Neuronal stem cell (in vitro differentiated cells): ENCODE measurements around the gene CAMK1.
A peak's percentile ranks its signal among the peaks of the same experiment; 100 is the strongest.

Source experiments
- DNase-seq: peaks from one replicate; pipeline ENCODE4 v3.0.0-alpha.2; 2013; ENCODE audit warnings: low spot score
- H2AFZ ChIP-seq: one replicate; pipeline ENCODE4 v1.6.1; 2013; ENCODE audit warnings: mild to moderate bottlenecking, low read length, inconsistent platforms
- H2AK5ac ChIP-seq: 2 replicates; pipeline ENCODE4 v1.6.1; 2013; ENCODE audit warnings: low read depth, mild to moderate bottlenecking, inconsistent platforms, low read length, moderate library complexity, mixed read lengths
- H2BK120ac ChIP-seq: 2 replicates; pipeline ENCODE4 v1.6.1; 2013; ENCODE audit warnings: low read depth, mild to moderate bottlenecking, inconsistent platforms, low read length, moderate library complexity, mixed read lengths
- H2BK12ac ChIP-seq: one replicate; pipeline ENCODE4 v1.6.1; 2013; ENCODE audit warnings: low read length, inconsistent platforms
- H2BK15ac ChIP-seq: 2 replicates; pipeline ENCODE4 v1.6.1; 2013; ENCODE audit warnings: mild to moderate bottlenecking, low read length, inconsistent platforms, mixed read lengths
- H2BK5ac ChIP-seq: one replicate; pipeline ENCODE4 v1.6.1; 2013; ENCODE audit warnings: inconsistent platforms, mild to moderate bottlenecking, low read length, moderate library complexity
- H3K14ac ChIP-seq: one replicate; pipeline ENCODE4 v1.6.1; 2013; ENCODE audit warnings: low read length, inconsistent platforms
- H3K18ac ChIP-seq: 2 replicates; pipeline ENCODE4 v1.6.1; 2013; ENCODE audit warnings: low read length, inconsistent platforms
- H3K23ac ChIP-seq: 2 replicates; pipeline ENCODE4 v1.6.1; 2013; ENCODE audit warnings: low read depth, mild to moderate bottlenecking, mixed read lengths, low read length, inconsistent platforms; ENCODE audit not compliant: poor library complexity
- H3K27ac ChIP-seq: replicated peaks from 3 replicates; pipeline ENCODE4 v1.5.1; 2013; ENCODE audit warnings: low read length, inconsistent platforms
- H3K27me3 ChIP-seq, 3 experiments: 2 replicates each; pipeline ENCODE4 v1.6.1; 2013; ENCODE audit warnings: low read length in 3 of 3, mild to moderate bottlenecking in 2 of 3, inconsistent platforms in 1 of 3, low read depth in 1 of 3, mixed read lengths in 1 of 3, moderate library complexity in 1 of 3; ENCODE audit not compliant: control insufficient read depth in 3 of 3, insufficient read depth in 3 of 3
- H3K36me3 ChIP-seq, 2 donors: replicated peaks in 1 of 2; 2 replicates each; pipeline ENCODE4 v1.6.1; 2013; ENCODE audit warnings: low read length in 2 of 2; ENCODE audit not compliant: control insufficient read depth in 2 of 2, insufficient read depth in 2 of 2
- H3K4ac ChIP-seq: 2 replicates; pipeline ENCODE4 v1.6.1; 2013; ENCODE audit warnings: inconsistent platforms, mild to moderate bottlenecking, low read length, moderate library complexity
- H3K4me1 ChIP-seq, 2 donors: 1 replicate in 1 of 2; 2 replicates in 1 of 2; pipeline ENCODE4 v1.6.1; 2013; ENCODE audit warnings: low read length in 2 of 2, low read depth in 1 of 2; ENCODE audit not compliant: control insufficient read depth in 2 of 2, insufficient read depth in 1 of 2
- H3K4me2 ChIP-seq: one replicate; pipeline ENCODE4 v1.6.1; 2013; ENCODE audit warnings: mild to moderate bottlenecking, low read length, inconsistent platforms; ENCODE audit not compliant: insufficient read depth, poor library complexity, severe bottlenecking
- H3K4me3 ChIP-seq, 2 donors: 2 replicates each; pipeline ENCODE4 v1.5.1; 2013; ENCODE audit warnings: low read length in 2 of 2, mild to moderate bottlenecking in 2 of 2, inconsistent platforms in 1 of 2, moderate library complexity in 1 of 2
- H3K79me1 ChIP-seq: one replicate; pipeline ENCODE4 v1.6.1; 2013; ENCODE audit warnings: low read depth, mild to moderate bottlenecking, inconsistent platforms, low read length, moderate library complexity
- H3K9ac ChIP-seq: one replicate; pipeline ENCODE4 v1.6.1; 2013; ENCODE audit warnings: mild to moderate bottlenecking, low read depth, low read length, inconsistent platforms; ENCODE audit not compliant: poor library complexity
- H3K9me3 ChIP-seq, 2 donors: replicated peaks in 1 of 2; 2 replicates each; pipeline versions ENCODE3 to v1.6.1; 2013; ENCODE audit warnings: low read length in 2 of 2, mild to moderate bottlenecking in 2 of 2, inconsistent platforms in 1 of 2, low read depth in 1 of 2, mixed read lengths in 1 of 2, moderate library complexity in 1 of 2; ENCODE audit not compliant: control insufficient read depth in 2 of 2, insufficient read depth in 1 of 2
- H4K8ac ChIP-seq: one replicate; pipeline ENCODE4 v1.6.1; 2013; ENCODE audit warnings: low read depth, mild to moderate bottlenecking, inconsistent platforms, low read length, moderate library complexity
- H4K91ac ChIP-seq: one replicate; pipeline ENCODE4 v1.6.1; 2013; ENCODE audit warnings: low read length, low read depth, mild to moderate bottlenecking, inconsistent platforms; ENCODE audit not compliant: poor library complexity
- WGBS, 2 donors: extraction: QIAGEN DNeasy Blood & Tissue Kit; methylation state at CpG; one replicate each; pipeline ENCODE4 v1.1.7; 2013; ENCODE audit warnings: missing lambda C conversion rate in 2 of 2, mixed read lengths in 1 of 2; ENCODE audit not compliant: insufficient read length in 2 of 2, insufficient replicate concordance in 1 of 2; ENCODE audit errors: extremely low coverage in 2 of 2; 5-methylcytosine and 5-hydroxymethylcytosine counted together

Gene CAMK1

GRCh38 chr3:9749645-9750555 lies 19.8 kb downstream of the CAMK1 start, which contains the start of gene OGG1:
OGG1 (plus strand) TSS chr3:9749952; CDS start chr3:9750287, 335 bp downstream.
- Histone ChIP-seq H4K91ac (no peak within 1 kb of the TSS), H2BK5ac (peak within 1 kb of the TSS; percentile 97), H3K14ac (no peak within 1 kb of the TSS), H3K27ac (peak within 1 kb of the TSS; percentile 96), H3K79me1 (peaks cover 8% of the 10 kb centered on the region), H3K18ac (peak within 1 kb of the TSS; percentile 99), H3K4ac (no peak within 1 kb of the TSS), H3K23ac (peak within 1 kb of the TSS; percentile 59), H4K8ac (no peak within 1 kb of the TSS), H2BK15ac (no peak within 1 kb of the TSS), H2BK120ac (no peak within 1 kb of the TSS), H3K4me3 (peak within 1 kb of the TSS; percentile 55 to 88), H3K9ac (peak within 1 kb of the TSS; percentile 94), H3K4me2 (peak within 1 kb of the TSS; percentile 90), H2AFZ (peak within 1 kb of the TSS; percentile 93), H3K36me3 (peaks cover 50 to 79% of the 10 kb centered on the region in 2 donors), H3K27me3 (no peaks in the 10 kb centered on the region), H2AK5ac (no peak within 1 kb of the TSS), H3K9me3 (peaks cover 0 to 2% of the 10 kb centered on the region in 2 donors), H3K4me1 (peaks cover 4 to 8% of the 10 kb centered on the region in 2 donors), H2BK12ac (no peak within 1 kb of the TSS)
- peak; percentile 96 for DNase-seq
- WGBS, 2 donors = no CpG with 5 or more reads among the region's 60 CpGs

DNA sequence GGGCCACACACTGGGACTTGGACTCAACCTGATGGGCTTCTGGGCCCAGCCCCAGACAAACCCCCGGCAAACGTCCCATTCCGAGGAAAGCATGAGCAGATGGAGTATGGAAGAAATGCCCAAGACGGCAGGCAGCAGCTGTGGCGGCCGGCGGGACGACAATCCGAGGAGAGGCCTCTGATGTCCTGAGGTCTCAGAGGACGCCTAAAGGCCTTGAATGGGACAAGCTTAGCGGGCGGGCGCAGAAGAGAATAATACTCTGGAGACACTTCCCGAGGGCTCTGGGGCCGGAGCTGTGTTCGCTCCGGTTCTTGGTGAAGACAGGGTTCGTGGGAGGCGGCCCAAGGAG lies 20.5 kb downstream of the CAMK1 start:
- no peak overlapping the region for H4K8ac ChIP-seq
- peaks cover 4 to 8% of the 10 kb centered on the region in 2 donors for H3K4me1 ChIP-seq
- H2BK5ac ChIP-seq = peak overlapping the region; percentile 97
- H4K91ac ChIP-seq = no peak overlapping the region
- peaks cover 51 to 79% of the 10 kb centered on the region in 2 donors for H3K36me3 ChIP-seq
- peaks cover 0 to 2% of the 10 kb centered on the region in 2 donors for H3K9me3 ChIP-seq
- H3K27ac ChIP-seq = peak overlapping the region; percentile 89
- no peak overlapping the region for H2BK15ac ChIP-seq
- no peak overlapping the region for H2BK120ac ChIP-seq
- no peaks in the 10 kb centered on the region for H3K27me3 ChIP-seq
- no peak for DNase-seq
- H2AFZ ChIP-seq = peak overlapping the region; percentile 93
- H2AK5ac ChIP-seq = no peak overlapping the region
- H3K4me2 ChIP-seq = peak overlapping the region; percentile 76
- peak overlapping the region; percentile 45 for H3K23ac ChIP-seq
- peaks cover 8% of the 10 kb centered on the region for H3K79me1 ChIP-seq
- no peak overlapping the region for H2BK12ac ChIP-seq
- peak overlapping the region; percentile 55 to 84 for H3K4me3 ChIP-seq
- H3K9ac ChIP-seq = peak overlapping the region; percentile 87
- H3K14ac ChIP-seq = no peak overlapping the region
- peak overlapping the region; percentile 61 for H3K18ac ChIP-seq
- no CpG with 5 or more reads among the region's 19 CpGs for WGBS, 2 donors
- H3K4ac ChIP-seq = no peak overlapping the region

- Histone ChIP-seq H3K36me3 (peaks cover 62 to 83% of the 10 kb centered on the region in 2 donors), H3K9me3 (peaks cover 0 to 2% of the 10 kb centered on the region in 2 donors)
These were observed 21.7 kb downstream of the CAMK1 start for GRCh38 chr3:9748031-9748430.

GRCh38 chr3:9747267-9747666 lies 22.5 kb downstream of the CAMK1 start:
- Histone ChIP-seq H2AFZ (no peak overlapping the region), H3K23ac (no peak overlapping the region), H3K36me3 (peaks cover 66 to 84% of the 10 kb centered on the region in 2 donors), H3K4ac (no peak overlapping the region), H2BK120ac (peak overlapping the region; percentile 23), H3K79me1 (peaks cover 6% of the 10 kb centered on the region), H2BK12ac (no peak overlapping the region), H3K18ac (no peak overlapping the region), H3K14ac (no peak overlapping the region), H2BK5ac (no peak overlapping the region), H3K27ac (no peak overlapping the region), H2BK15ac (no peak overlapping the region), H4K91ac (no peak overlapping the region), H3K9ac (peak overlapping the region; percentile 47), H3K9me3 (peaks cover 0 to 2% of the 10 kb centered on the region in 2 donors), H3K4me2 (no peak overlapping the region), H3K4me3 (no peak overlapping the region), H2AK5ac (no peak overlapping the region), H3K4me1 (peaks cover 4 to 8% of the 10 kb centered on the region in 2 donors), H3K27me3 (no peaks in the 10 kb centered on the region), H4K8ac (no peak overlapping the region)
- WGBS, 2 donors = no CpG with 5 or more reads among the region's 8 CpGs
- DNase-seq = no peak

More at GRCh38 chr3:9748031-9748430, 21.7 kb downstream of the CAMK1 start:
- Histone ChIP-seq H3K9ac (no peak overlapping the region), H2BK120ac (no peak overlapping the region), H3K23ac (no peak overlapping the region), H3K79me1 (peaks cover 8% of the 10 kb centered on the region), H3K4me2 (no peak overlapping the region), H2BK5ac (no peak overlapping the region), H3K27me3 (no peaks in the 10 kb centered on the region), H2BK15ac (no peak overlapping the region), H4K8ac (no peak overlapping the region), H2BK12ac (no peak overlapping the region), H3K4me1 (peaks cover 4 to 8% of the 10 kb centered on the region in 2 donors), H3K27ac (no peak overlapping the region), H3K14ac (no peak overlapping the region), H2AFZ (no peak overlapping the region), H4K91ac (no peak overlapping the region), H3K18ac (no peak overlapping the region), H3K4ac (no peak overlapping the region), H2AK5ac (no peak overlapping the region), H3K4me3 (no peak overlapping the region)
- DNase-seq = no peak
- no CpG with 5 or more reads among the region's 2 CpGs for WGBS, 2 donors
